D721Med (cell line): Measurements from ENCODE around the gene GNGT2.

Source experiments
- DNase-seq: peaks from one replicate; pipeline ENCODE4 v3.0.0; 2011; ENCODE audit warnings: low spot score; ENCODE audit not compliant: insufficient read length
- FAIRE-seq: peaks from 2 replicates; lab custom pipeline; 2011; peaks lifted over from hg19 to GRCh38; lab: Jason Lieb, UNC
- CTCF ChIP-seq: IDR thresholded peaks from 2 replicates; pipeline ENCODE4 v1.5.1; 2012; ENCODE audit warnings: mild to moderate bottlenecking, control low read depth; ENCODE audit not compliant: insufficient read depth; ENCODE audit errors: missing control alignments

GNGT2 gene

GRCh38 chr17:49201481-49201927, 8.9 kb downstream of the GNGT2 start:
- FAIRE-seq: no peak
- no peak for TF ChIP-seq CTCF
- DNase-seq: no peak

GRCh38 chr17:49200423-49201083, 9.8 kb downstream of the GNGT2 start:
- DNase-seq: peak; percentile 57
- no peak for FAIRE-seq
- no peak for TF ChIP-seq CTCF

- no peak for FAIRE-seq
Observed at GRCh38 chr17:49198211-49198610, 12.2 kb downstream of the GNGT2 start.

GRCh38 chr17:49197346-49197998, 12.9 kb downstream of the GNGT2 start:
- DNase-seq: no peak
- no peak for FAIRE-seq
- TF ChIP-seq CTCF: no peak

More at GRCh38 chr17:49198211-49198610, 12.2 kb downstream of the GNGT2 start:
- TF ChIP-seq CTCF: no peak
- DNase-seq: no peak

- DNase-seq: no peak
- FAIRE-seq: no peak
- no peak for TF ChIP-seq CTCF
Observed at GRCh38 chr17:49196520-49196919, 13.9 kb downstream of the GNGT2 start.

- no peak for TF ChIP-seq CTCF
- FAIRE-seq: no peak
- DNase-seq: no peak
Observed at GRCh38 chr17:49195751-49196150, 14.6 kb downstream of the GNGT2 start.

GRCh38 chr17:49194297-49194607, 16.1 kb downstream of the GNGT2 start:
- FAIRE-seq (no peak), DNase-seq (no peak)

More at GRCh38 chr17:49194297-49194607, 16.1 kb downstream of the GNGT2 start:
- TF ChIP-seq CTCF: no peak
